A549 (cell line): ENCODE measurements around the gene MSMO1. TPM values are rescaled to one million over a fixed set of nuclear protein-coding genes. Genes with fewer than 3 reads are reported as not detected.
A peak's percentile ranks its signal among the peaks of the same experiment; 100 is the strongest.

Experiments
- ATAC-seq, 2 experiments: fragments of 200-7000 bp in 1 of 2; fragments of >200 bp in 1 of 2; cut with Nextera tagmentation in 1 of 2; cut with Tn5 transposase in 1 of 2; 3 replicates each; pipeline versions ENCODE4 v1.8.0 to v1.9.1; 2018 to 2020; ENCODE audit warnings: mild to moderate bottlenecking in 1 of 2, moderate library complexity in 1 of 2
- CTCF ChIA-PET: fragments of 300-600 bp; sonication (Branson Sonifier 250); formaldehyde crosslinking; extraction: SDS; loops from one replicate; lab custom pipeline; 2021; ENCODE audit warnings: antibody characterized with exemption, inconsistent platforms; lab: Yijun Ruan, JAX
- POLR2A ChIA-PET: fragments of 350-600 bp; formaldehyde crosslinking; extraction: SDS; loops from one replicate; lab custom pipeline; 2021; ENCODE audit warnings: antibody characterized with exemption, inconsistent platforms; lab: Yijun Ruan, JAX
- DNase-seq, 2 experiments: peaks; one replicate each; pipeline versions ENCODE4 v3.0.0 to v3.0.0-alpha.2; 2011 to 2016; ENCODE audit warnings: low read depth in 1 of 2, low spot score in 1 of 2
- FAIRE-seq: peaks from 2 replicates; lab custom pipeline; 2011; peaks lifted over from hg19 to GRCh38; lab: Jason Lieb, UNC
- H3K27ac ChIP-seq, 2 experiments: fragments of >200 bp; sonication (Bioruptor Twin); formaldehyde crosslinking; 3 replicates each; pipeline ENCODE4 v1.5.1; 2016 to 2017
- H3K4me1 ChIP-seq: fragments of >200 bp; sonication (Bioruptor Twin); formaldehyde crosslinking; 3 replicates; pipeline ENCODE4 v1.6.1; 2016
- H3K4me2 ChIP-seq: fragments of >200 bp; sonication (Bioruptor Twin); formaldehyde crosslinking; 3 replicates; pipeline ENCODE4 v1.6.1; 2016
- H3K4me3 ChIP-seq: fragments of >200 bp; sonication (Bioruptor Twin); formaldehyde crosslinking; 3 replicates; pipeline ENCODE4 v1.5.1; 2016
- H3K9me3 ChIP-seq: fragments of >200 bp; sonication (Bioruptor Twin); formaldehyde crosslinking; 3 replicates; pipeline ENCODE4 v1.6.1; 2016
- CEBPB ChIP-seq, 2 experiments: fragments of >200 bp in 1 of 2; sonication (Bioruptor Twin) in 1 of 2; formaldehyde crosslinking in 1 of 2; IDR thresholded peaks; 2 replicates each; pipeline ENCODE4 v1.6.1; 2012 to 2016
- EHMT2 ChIP-seq: fragments of 200-600 bp; sonication (generic); IDR thresholded peaks from 2 replicates; pipeline ENCODE4 v1.6.1; 2016; ENCODE audit warnings: antibody characterized with exemption, low read depth, mild to moderate bottlenecking, moderate library complexity
- ESRRA ChIP-seq: fragments of 150-350 bp; IDR thresholded peaks from 2 replicates; pipeline ENCODE4 v1.6.1; 2014; ENCODE audit warnings: mild to moderate bottlenecking, low read length, borderline replicate concordance
- FOSB ChIP-seq: fragments of 250-450 bp; sonication (Bioruptor Pico); IDR thresholded peaks from 2 replicates; pipeline ENCODE4 v1.5.0; 2020; ENCODE audit warnings: mild to moderate bottlenecking, moderate library complexity
- FOSL2 ChIP-seq, 2 experiments: fragments of 450-650 bp in 1 of 2; fragments of >200 bp in 1 of 2; sonication (Bioruptor Twin) in 1 of 2; formaldehyde crosslinking; IDR thresholded peaks; 2 replicates each; pipeline versions ENCODE4 v1.5.0 to v1.6.1; 2016 to 2020; ENCODE audit warnings: mild to moderate bottlenecking in 1 of 2, moderate library complexity in 1 of 2
- FOXS1 ChIP-seq: fragments of 250-450 bp; sonication (Bioruptor Pico); IDR thresholded peaks from 2 replicates; pipeline ENCODE4 v1.5.0; 2020; ENCODE audit warnings: mild to moderate bottlenecking, moderate library complexity
- GATA3 ChIP-seq: IDR thresholded peaks from 2 replicates; pipeline ENCODE4 v1.6.1; 2012; ENCODE audit warnings: borderline replicate concordance
- HDAC2 ChIP-seq: fragments of 200-600 bp; sonication (generic); IDR thresholded peaks from 2 replicates; pipeline ENCODE4 v1.6.1; 2016
- HEYL ChIP-seq: fragments of 250-450 bp; sonication (Bioruptor Pico); IDR thresholded peaks from 2 replicates; pipeline ENCODE4 v1.8.0; 2021; ENCODE audit warnings: mild to moderate bottlenecking, moderate library complexity
- HOXB5 ChIP-seq: fragments of 250-450 bp; sonication (Bioruptor Pico); IDR thresholded peaks from 2 replicates; pipeline ENCODE4 v1.5.0; 2020; ENCODE audit warnings: mild to moderate bottlenecking, moderate library complexity
- JUNB ChIP-seq: fragments of >200 bp; sonication (Bioruptor Twin); formaldehyde crosslinking; IDR thresholded peaks from 2 replicates; pipeline ENCODE4 v1.6.1; 2016
- KDM1A ChIP-seq: fragments of 200-600 bp; sonication (generic); IDR thresholded peaks from 2 replicates; pipeline ENCODE4 v1.6.1; 2016; ENCODE audit warnings: low read depth, mild to moderate bottlenecking
- MAX ChIP-seq: IDR thresholded peaks from 2 replicates; pipeline ENCODE4 v1.6.1; 2012
- MAZ ChIP-seq: fragments of 150-350 bp; IDR thresholded peaks from 2 replicates; pipeline ENCODE4 v1.6.1; 2014; ENCODE audit warnings: antibody characterized with exemption, low read depth, low read length, borderline replicate concordance
- MYC ChIP-seq: IDR thresholded peaks from 2 replicates; pipeline ENCODE4 v1.6.1; 2012; ENCODE audit warnings: mild to moderate bottlenecking, inconsistent platforms, low read length, improper control_type of control experiment, borderline replicate concordance
- NPAS2 ChIP-seq: fragments of 250-450 bp; sonication (Bioruptor Pico); IDR thresholded peaks from 2 replicates; pipeline ENCODE4 v1.8.0; 2022; ENCODE audit warnings: mild to moderate bottlenecking, moderate library complexity, borderline replicate concordance
- NR3C1 ChIP-seq: fragments of >200 bp; sonication (Bioruptor Twin); formaldehyde crosslinking; IDR thresholded peaks from 3 replicates; pipeline ENCODE4 v1.6.1; 2017
- PBX3 ChIP-seq: IDR thresholded peaks from 2 replicates; pipeline ENCODE4 v1.6.1; 2012
- PHF8 ChIP-seq: fragments of 200-600 bp; sonication (generic); IDR thresholded peaks from 2 replicates; pipeline ENCODE4 v1.6.1; 2016; ENCODE audit warnings: low read depth, mild to moderate bottlenecking, antibody characterized with exemption, moderate library complexity, borderline replicate concordance
- POLR2A ChIP-seq: IDR thresholded peaks from 2 replicates; pipeline ENCODE4 v1.6.1; 2012; ENCODE audit warnings: mild to moderate bottlenecking, low read length
- RARB ChIP-seq: fragments of 250-450 bp; sonication (Bioruptor Pico); IDR thresholded peaks from 2 replicates; pipeline ENCODE4 v1.8.0; 2021; ENCODE audit warnings: mild to moderate bottlenecking, moderate library complexity
- RCOR1 ChIP-seq: fragments of 150-350 bp; IDR thresholded peaks from 2 replicates; pipeline ENCODE4 v1.6.1; 2014; ENCODE audit warnings: antibody characterized with exemption, low read length, low read depth
- RFX5 ChIP-seq: fragments of 450-650 bp; IDR thresholded peaks from 2 replicates; pipeline ENCODE4 v1.7.1; 2014; ENCODE audit warnings: antibody characterized with exemption, mild to moderate bottlenecking, moderate library complexity
- SMC3 ChIP-seq: fragments of >200 bp; sonication (Bioruptor Twin); formaldehyde crosslinking; IDR thresholded peaks from 3 replicates; pipeline ENCODE4 v1.6.1; 2018; ENCODE audit warnings: inconsistent platforms
- SREBF2 ChIP-seq: fragments of 450-650 bp; IDR thresholded peaks from 2 replicates; pipeline ENCODE4 v1.6.1; 2014; ENCODE audit warnings: mild to moderate bottlenecking, moderate library complexity
- TP53 ChIP-seq: fragments of 250-450 bp; sonication (Bioruptor Pico); IDR thresholded peaks from 2 replicates; pipeline ENCODE4 v1.5.0; 2021; ENCODE audit warnings: mild to moderate bottlenecking, moderate library complexity
- WGBS: methylation state at CpG from one replicate; pipeline ENCODE4 v1.1.6; 2017; ENCODE audit errors: missing lambda C conversion rate; 5-methylcytosine and 5-hydroxymethylcytosine counted together
- polyA plus RNA-seq, 4 experiments: library from polyadenylated mRNA; depleted of rRNA in 3 of 4; stranded (reverse); fragments of >200 nt; fragmentation: RNase III in 1 of 4; extraction: RNeasy Plus Mini Kit Qiagen cat#74134 plus additional on column Dnase treatment in 1 of 4; gene quantifications; 2 replicates in 3 of 4; 3 replicates in 1 of 4; pipeline ENCODE4 v1.2.3, GENCODE V29; 2011 to 2017
- TF ChIP-seq, protein P1 (sequence below): IDR thresholded peaks from 2 replicates; pipeline ENCODE4 v1.6.1; 2012; ENCODE audit warnings: low read depth, borderline replicate concordance
- TF ChIP-seq, protein P2 (sequence below): fragments of >200 bp; sonication (Bioruptor Twin); formaldehyde crosslinking; IDR thresholded peaks from 3 replicates; pipeline ENCODE4 v1.5.1; 2016

MSMO1 gene
- polyA plus RNA-seq, 2 of the 4 experiments (the other 2 are of a cell fraction), result 32.3 to 37.2 TPM

DNA sequence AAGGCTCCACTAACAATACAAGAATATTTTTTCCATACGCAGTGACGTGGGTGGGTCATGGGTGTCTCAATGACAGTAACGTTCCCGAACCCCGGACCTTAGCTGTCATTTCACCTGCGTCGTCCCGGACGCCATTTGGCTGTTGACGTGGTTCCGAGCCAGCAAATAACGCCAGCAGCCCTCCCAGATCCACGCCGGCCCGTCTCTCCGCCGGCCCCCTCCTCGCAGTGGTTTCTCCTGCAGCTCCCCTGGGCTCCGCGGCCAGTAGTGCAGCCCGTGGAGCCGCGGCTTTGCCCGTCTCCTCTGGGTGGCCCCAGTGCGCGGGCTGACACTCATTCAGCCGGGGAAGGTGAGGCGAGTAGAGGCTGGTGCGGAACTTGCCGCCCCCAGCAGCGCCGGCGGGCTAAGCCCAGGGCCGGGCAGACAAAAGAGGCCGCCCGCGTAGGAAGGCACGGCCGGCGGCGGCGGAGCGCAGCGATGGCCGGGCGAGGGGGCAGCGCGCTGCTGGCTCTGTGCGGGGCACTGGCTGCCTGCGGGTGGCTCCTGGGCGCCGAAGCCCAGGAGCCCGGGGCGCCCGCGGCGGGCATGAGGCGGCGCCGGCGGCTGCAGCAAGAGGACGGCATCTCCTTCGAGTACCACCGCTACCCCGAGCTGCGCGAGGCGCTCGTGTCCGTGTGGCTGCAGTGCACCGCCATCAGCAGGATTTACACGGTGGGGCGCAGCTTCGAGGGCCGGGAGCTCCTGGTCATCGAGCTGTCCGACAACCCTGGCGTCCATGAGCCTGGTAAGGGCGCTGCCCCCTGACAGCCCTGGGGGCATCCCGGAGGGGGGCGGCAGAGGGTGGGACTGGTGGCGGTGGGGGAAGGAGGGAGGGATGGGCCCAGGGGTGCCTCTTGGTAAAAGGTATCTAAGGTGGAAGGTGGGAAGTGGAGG is 51.5 kb downstream of the MSMO1 start, which contains the start of gene CPE:
CPE (plus strand) TSS at position 264 of the 933 bp plus-strand sequence; CDS start at position 478, 214 bp downstream.
- no peaks in the 10 kb centered on the region for H3K9me3 ChIP-seq
- ChIA-PET CTCF (interaction anchor here (0.5 to 3.9 kb wide), 7 partner anchors 32 to 266 kb away, joined by 3 to 11 read pairs (median 3); no protein-coding TSS in a partner anchor), POLR2A (no interaction called here)
- H3K27ac ChIP-seq, result peak within 1 kb of the TSS; percentile 53 to 77; a peak in 4 of 6 replicates
- no peak for TF ChIP-seq NPAS2 (CRISPR knock-in tag)
- 0 out of 2 replicates have a peak, but pooled peaks have one; percentile 24 for TF ChIP-seq MAX
- no peak for TF ChIP-seq EHMT2
- TF ChIP-seq MAZ, result no peak
- TF ChIP-seq KDM1A, result no peak
- no peak for TF ChIP-seq JUNB
- 0 out of 3 replicates have a peak, but pooled peaks have one; percentile 14 for TF ChIP-seq SMC3
- no peak for TF ChIP-seq FOSL2 (IDR thresholded peaks at IDR 0.05)
- TF ChIP-seq FOSL2 (CRISPR knock-in tag; IDR thresholded peaks at IDR 0.05), result no peak
- 0 out of 2 replicates have a peak, but pooled peaks have one; percentile 22 for TF ChIP-seq POLR2A
- TF ChIP-seq SREBF2, result no peak
- TF ChIP-seq ESRRA, result no peak
- TF ChIP-seq RARB (CRISPR knock-in tag), result no peak
- TF ChIP-seq NR3C1, result no peak
- no peak for TF ChIP-seq FOXS1 (CRISPR knock-in tag)
- no peak for TF ChIP-seq RFX5
- TF ChIP-seq, protein P1, sequence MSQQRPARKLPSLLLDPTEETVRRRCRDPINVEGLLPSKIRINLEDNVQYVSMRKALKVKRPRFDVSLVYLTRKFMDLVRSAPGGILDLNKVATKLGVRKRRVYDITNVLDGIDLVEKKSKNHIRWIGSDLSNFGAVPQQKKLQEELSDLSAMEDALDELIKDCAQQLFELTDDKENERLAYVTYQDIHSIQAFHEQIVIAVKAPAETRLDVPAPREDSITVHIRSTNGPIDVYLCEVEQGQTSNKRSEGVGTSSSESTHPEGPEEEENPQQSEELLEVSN, result no peak
- peak within 1 kb of the TSS; percentile 57 for H3K4me3 ChIP-seq
- ATAC-seq (peak; percentile 100), FAIRE-seq (no peak), DNase-seq (peak; percentile 58 to 61)
- 0 out of 3 replicates have a peak, but pooled peaks cover 5% of the 10 kb centered on the region for H3K4me1 ChIP-seq
- WGBS, result 12% methylated on average over 5 of the region's 82 CpGs
- peak within 1 kb of the TSS; percentile 98 for H3K4me2 ChIP-seq

GRCh38 chr4:165379678-165380064 is 52.2 kb downstream of the MSMO1 start:
- H3K4me2 ChIP-seq, result peak overlapping the region; percentile 98
- FAIRE-seq, result no peak
- no peak for ATAC-seq
- WGBS, result 91% methylated on average over 10 of the region's 11 CpGs
- TF ChIP-seq CEBPB (IDR thresholded peaks at IDR 0.05) (no peak), HEYL (CRISPR knock-in tag) (no peak), GATA3 (no peak), TP53 (no peak), FOSB (CRISPR knock-in tag) (no peak), RCOR1 (no peak), PHF8 (no peak), MYC (no peak), HDAC2 (no peak), HOXB5 (CRISPR knock-in tag) (no peak), NR3C1 (no peak), ESRRA (no peak), FOXS1 (CRISPR knock-in tag) (no peak), PBX3 (no peak)
- TF ChIP-seq, protein P2, sequence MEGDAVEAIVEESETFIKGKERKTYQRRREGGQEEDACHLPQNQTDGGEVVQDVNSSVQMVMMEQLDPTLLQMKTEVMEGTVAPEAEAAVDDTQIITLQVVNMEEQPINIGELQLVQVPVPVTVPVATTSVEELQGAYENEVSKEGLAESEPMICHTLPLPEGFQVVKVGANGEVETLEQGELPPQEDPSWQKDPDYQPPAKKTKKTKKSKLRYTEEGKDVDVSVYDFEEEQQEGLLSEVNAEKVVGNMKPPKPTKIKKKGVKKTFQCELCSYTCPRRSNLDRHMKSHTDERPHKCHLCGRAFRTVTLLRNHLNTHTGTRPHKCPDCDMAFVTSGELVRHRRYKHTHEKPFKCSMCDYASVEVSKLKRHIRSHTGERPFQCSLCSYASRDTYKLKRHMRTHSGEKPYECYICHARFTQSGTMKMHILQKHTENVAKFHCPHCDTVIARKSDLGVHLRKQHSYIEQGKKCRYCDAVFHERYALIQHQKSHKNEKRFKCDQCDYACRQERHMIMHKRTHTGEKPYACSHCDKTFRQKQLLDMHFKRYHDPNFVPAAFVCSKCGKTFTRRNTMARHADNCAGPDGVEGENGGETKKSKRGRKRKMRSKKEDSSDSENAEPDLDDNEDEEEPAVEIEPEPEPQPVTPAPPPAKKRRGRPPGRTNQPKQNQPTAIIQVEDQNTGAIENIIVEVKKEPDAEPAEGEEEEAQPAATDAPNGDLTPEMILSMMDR, result no peak
- ChIA-PET CTCF (interaction anchor here (0.7 kb wide), 1 partner anchor 266 kb away, joined by 3 read pairs; no protein-coding TSS in a partner anchor), POLR2A (no interaction called here)
- peak overlapping the region; percentile 57; the same call in 2 of the 3 replicates for H3K4me3 ChIP-seq
- H3K4me1 ChIP-seq, result 0 out of 3 replicates have a peak, but pooled peaks cover 5% of the 10 kb centered on the region
- H3K9me3 ChIP-seq, result no peaks in the 10 kb centered on the region
- H3K27ac ChIP-seq, result no peak overlapping the region
- DNase-seq, result no peak
